ENCODE results near the gene NEU2.
"Not testable (repeated sequence)": the region's sequence is repeated elsewhere in the genome, so short reads cannot be mapped to it uniquely, and the experiment has no call there.

The NEU2 gene

DNA sequence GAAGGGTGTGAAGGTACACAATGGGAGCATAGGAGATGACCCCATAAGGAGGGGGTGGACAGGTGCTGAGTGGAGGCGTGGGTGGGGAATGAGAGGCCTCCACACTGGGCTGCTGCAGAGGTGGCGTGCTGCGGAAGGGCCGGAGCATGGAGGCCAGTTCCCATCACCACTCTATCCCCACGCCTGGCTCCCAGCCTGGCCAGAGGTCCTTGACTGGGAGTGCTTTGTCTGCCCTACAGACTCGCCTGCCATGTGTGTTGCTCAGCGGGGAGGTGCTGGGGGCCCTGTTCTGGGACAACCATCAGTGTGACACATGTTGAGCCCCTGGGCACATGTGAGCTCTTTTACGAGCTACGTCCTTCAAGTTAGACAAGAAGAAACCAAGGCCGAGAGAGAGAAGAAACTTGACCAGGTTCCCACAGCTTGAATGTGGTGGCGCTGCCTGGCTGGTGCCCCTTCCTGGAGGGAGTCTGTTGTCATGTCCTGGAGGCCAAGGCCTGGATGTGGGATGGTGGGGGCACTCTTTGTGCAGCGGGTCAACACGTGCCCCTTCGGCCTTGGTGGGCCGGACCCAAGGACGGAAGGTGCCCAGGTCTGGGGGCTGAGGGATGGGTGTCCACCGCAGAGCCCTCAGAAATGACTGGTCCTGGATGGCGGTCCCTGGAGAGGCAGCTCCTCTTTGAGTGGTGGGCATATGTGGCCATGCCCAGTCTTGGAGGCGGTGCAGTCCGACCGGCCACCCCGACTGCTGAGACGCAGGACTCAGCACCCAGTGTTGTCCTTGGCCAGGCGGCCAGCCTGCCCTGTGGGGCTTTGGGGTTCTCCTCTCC is 26.5 kb downstream of the NEU2 start:
- DNase-seq: no peak

- no peak for DNase-seq
These were observed 27.0 kb downstream of the NEU2 start for GRCh38 chr2:233059547-233059796.

DNA sequence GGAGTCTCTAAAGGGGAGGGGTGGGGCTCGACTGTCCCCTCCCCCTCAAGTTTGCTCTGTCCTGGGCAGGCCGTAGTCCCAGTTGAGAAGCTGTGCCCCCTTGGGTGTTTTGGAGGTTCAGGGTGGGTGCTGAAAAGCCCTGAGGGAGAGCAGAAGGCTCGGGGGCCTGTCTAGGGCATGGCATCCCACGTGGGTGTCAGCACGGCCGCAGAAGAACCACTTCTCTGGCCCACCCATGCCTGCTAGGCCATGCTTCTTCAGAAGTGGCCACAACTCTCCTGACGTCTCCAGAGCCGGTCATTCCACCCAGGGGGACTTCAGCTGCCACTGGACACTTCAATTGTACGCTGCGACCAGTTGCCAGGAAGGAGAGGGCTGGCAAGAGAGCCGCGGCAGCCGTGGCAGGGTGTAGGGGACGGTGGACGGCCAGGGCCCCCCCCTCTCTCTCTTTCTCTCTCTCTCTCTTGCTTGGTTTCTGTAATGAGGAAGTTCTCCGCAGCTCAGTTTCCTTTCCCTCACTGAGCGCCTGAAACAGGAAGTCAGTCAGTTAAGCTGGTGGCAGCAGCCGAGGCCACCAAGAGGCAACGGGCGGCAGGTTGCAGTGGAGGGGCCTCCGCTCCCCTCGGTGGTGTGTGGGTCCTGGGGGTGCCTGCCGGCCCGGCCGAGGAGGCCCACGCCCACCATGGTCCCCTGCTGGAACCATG is 27.5 kb downstream of the NEU2 start, which contains the start of gene INPP5D:
Gene INPP5D, plus strand, starts transcription at position 546 of the 704 bp plus-strand sequence. Its CDS starts 137 bp downstream, at position 683.
- DNase-seq: peak; percentile 17 to 40

- DNase-seq: peak in 1 of 2 experiments; percentile 17
These were observed 28.1 kb downstream of the NEU2 start for GRCh38 chr2:233060501-233060979.

DNA sequence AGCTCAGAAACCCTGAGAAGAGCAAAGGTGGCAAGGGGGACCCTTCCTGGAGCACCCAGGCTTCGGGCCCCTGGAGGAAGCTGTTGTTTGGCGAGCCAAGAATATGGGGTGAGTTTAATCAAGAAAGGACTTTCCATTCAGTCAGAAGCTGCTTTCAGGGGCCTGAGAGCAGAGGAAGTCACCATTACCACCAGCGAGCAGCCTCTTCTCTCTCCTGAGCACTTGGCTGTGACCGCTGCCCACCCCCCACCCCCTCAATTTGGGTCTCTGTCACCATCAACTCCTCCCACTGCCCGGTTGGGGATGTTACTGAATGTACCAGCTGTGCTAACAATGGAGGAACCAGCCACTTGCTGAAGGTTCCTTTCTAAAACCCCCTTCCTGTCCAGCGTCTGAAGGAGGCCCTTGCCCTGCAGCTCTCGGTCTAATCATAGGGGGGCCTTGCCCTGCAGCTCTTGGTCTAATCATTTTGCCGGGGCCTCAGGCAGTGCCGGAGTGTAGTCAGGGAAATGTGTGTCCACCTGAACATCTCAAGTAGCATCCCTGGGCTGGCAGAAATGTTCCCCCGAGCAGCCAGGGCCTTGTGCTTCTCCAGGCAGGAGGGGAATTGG is 28.6 kb downstream of the NEU2 start:
- DNase-seq: peak in 1 of 2 experiments; percentile 1

- DNase-seq: peak; percentile 7 to 14
These were observed 29.3 kb downstream of the NEU2 start for GRCh38 chr2:233061591-233062450.

- no peak for DNase-seq
These were observed 30.0 kb downstream of the NEU2 start for GRCh38 chr2:233062451-233062850.

GRCh38 chr2:233062946-233063268 is 30.4 kb downstream of the NEU2 start:
- DNase-seq: no peak

DNA sequence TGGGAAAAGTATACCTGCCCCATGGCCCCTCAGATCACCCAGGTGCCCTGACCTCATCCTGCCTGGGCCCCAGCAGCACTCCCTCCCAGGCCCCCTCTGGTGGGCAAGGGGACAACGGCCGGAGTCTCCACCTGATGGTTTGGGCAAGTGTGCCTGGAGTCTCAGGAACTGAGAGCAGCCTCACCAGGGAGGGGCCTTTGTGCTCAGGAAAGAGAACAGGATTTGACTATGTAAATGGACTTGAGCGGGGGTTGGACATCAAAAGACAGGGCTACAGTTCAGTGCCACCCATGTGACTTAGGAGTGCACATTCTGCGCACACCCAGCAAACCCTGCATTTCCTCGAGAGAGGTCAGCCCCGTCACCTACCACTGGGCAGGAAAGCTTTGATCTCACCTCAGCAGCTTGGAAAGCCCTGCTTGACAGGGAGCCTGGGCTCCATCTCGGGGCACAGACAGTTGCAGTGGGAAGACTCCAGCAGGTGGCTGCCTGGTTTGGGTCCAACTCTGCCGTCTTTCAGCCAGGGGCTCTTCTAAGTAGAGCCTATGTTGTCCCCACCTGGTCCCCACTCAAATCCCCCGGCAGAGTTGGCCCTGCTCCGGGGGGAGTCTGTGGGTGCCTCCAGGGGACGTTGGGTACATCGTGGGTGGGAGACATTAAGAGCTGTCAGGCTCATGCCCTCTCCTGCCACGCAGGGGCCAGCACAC is 30.9 kb downstream of the NEU2 start:
- no peak for DNase-seq

GRCh38 chr2:233063976-233064411 is 31.5 kb downstream of the NEU2 start:
- no peak for DNase-seq

DNA sequence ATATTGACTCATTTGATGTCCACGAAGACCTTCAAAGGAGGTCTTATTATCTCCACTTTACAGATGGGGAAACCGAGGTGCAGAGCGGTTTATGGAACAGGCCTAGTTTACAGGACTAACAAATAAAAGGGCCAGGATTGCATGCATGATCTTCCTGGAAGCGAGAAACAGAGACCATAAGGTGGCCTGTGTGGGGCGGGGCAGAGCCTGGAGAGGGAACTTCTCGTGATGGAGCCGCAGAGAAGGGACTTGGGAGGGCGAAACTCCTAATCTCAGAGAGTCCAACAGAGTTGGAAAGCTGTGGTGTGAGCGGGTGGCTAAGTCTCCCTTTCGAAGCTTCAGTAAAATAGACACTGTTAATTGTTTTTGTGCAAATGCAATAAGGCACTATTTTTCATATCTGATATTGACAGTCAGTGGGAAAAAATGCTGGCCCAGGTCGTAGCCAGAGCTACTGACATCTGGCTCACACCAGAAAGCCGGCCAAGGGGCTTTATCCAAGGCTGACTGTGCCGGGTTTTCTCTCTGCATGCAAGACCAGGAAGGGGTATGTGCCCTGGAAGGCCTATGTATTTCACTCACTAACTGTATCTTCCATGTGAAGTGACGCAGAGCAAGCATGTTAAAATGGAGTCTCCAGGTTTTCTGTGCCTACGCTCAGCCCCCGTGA is 32.2 kb downstream of the NEU2 start:
- no peak for DNase-seq

- DNase-seq: not testable (repeated sequence)
These were observed 32.7 kb downstream of the NEU2 start for GRCh38 chr2:233065200-233065589.

DNA sequence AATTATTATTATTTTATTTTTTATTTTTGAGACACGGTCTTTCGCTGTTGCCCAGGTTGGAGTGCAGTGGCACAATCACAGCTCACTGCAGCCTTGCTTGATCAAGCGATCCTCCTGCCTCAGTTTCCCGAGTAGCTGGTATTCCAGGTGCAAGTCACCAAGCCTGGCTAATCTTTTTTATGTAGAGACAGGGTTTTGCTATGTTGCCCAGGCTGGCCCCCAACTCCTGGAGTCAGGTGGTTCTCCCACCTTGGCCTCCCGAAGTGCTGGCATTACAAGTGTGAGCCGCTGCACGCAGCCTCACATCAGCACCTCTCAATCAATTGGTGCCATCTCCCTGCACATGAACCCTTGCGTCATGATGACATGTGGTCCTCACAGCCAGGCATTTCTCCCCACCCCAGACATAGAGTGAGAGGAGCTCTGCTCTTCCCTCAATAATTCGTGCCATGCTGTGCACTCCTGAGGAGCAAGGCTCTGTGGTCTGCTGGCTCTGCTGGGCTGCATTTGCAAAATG is 33.5 kb downstream of the NEU2 start:
- DNase-seq: no peak

- no peak for DNase-seq
These were observed 36.4 kb downstream of the NEU2 start for GRCh38 chr2:233068762-233069418.

GRCh38 chr2:233072838-233073237 is 40.4 kb downstream of the NEU2 start:
- DNase-seq: no peak

DNA sequence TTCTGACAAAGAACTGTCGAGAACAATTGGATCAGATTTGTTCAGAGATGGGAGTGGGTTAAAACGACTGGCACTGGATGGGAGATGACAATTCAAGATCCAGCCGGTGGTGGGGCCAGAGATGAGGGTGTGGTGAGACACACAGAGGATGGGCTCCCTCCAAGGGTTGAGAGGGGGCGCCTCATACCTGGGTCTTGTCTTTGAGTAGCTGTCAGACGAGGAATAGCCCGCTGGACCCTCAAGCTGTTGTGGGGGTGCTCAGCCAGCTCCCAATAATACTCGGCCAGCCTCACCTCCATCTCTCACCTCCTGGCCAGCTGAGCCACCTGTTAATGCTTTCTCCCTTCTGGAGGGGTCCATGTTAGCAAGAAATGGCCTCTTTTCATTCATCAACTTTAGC is 41.6 kb downstream of the NEU2 start:
- DNase-seq: no peak

- DNase-seq: no peak
These were observed 42.9 kb downstream of the NEU2 start for GRCh38 chr2:233075141-233075965.

DNA sequence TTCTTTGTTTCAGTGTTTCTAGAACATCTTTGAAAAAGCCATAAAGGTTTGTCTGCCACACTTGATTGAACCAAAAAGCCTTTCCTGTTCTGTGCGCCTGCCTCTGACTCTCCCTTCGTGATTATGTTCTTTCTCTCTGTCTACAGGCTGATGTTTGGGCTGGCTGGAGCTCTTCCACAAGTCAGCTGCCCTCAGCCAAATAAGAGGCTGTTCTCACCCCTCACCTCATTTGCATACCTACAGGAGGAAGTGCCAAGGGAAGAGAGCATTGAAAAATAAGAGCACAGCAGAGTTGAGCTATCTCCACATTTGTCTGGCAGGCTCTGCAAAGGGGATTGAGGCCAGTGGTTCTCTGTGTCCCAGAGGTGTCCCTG is 43.5 kb downstream of the NEU2 start:
- DNase-seq: no peak

GRCh38 chr2:233076749-233077148 is 44.3 kb downstream of the NEU2 start:
- DNase-seq: no peak

DNA sequence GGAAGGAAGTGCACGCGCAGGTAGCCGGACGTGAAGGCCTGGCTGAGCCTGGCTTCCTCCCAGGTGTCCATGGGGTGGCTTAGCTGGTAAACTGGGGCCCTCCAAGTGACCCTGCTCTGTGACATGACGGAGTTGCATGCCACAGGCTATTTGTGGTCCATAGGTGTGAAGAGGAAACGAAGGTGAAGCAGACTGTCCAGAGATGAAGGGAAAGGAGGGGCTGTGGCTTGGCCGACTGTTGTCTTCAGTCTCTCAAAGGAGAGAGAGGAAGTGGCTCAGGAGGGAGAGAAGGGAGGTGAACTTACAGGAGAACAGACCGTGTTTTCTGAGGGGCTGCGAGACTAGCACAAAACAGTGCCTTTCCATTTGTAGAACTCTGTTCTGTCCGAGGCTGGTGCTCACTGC is 47.0 kb downstream of the NEU2 start:
- no peak for DNase-seq
